IPS DF 6.9 (cell line): ENCODE data around the gene R3HCC1L.
"Not testable (repeated sequence)": the region's sequence is repeated elsewhere in the genome, so short reads cannot be mapped to it uniquely, and the experiment has no call there.

Experiments
- DNase-seq: peaks from one replicate; pipeline ENCODE4 v3.0.0-alpha.2; 2013; ENCODE audit warnings: low read depth, low spot score
- H3K27ac ChIP-seq: one replicate; pipeline ENCODE4 v1.5.1; 2013; ENCODE audit warnings: low read length, control low read depth
- H3K27me3 ChIP-seq: 2 replicates; pipeline ENCODE4 v1.6.1; 2013; ENCODE audit warnings: mild to moderate bottlenecking, low read length; ENCODE audit not compliant: control insufficient read depth, insufficient read depth
- H3K36me3 ChIP-seq: 2 replicates; pipeline ENCODE4 v1.6.1; 2013; ENCODE audit warnings: low read length; ENCODE audit not compliant: control insufficient read depth, insufficient read depth
- H3K4me1 ChIP-seq: 2 replicates; pipeline ENCODE4 v1.6.1; 2013; ENCODE audit warnings: low read length; ENCODE audit not compliant: control insufficient read depth, insufficient read depth
- H3K4me3 ChIP-seq: 2 replicates; pipeline ENCODE4 v1.5.1; 2013; ENCODE audit warnings: mild to moderate bottlenecking, low read length
- H3K9me3 ChIP-seq: 2 replicates; pipeline ENCODE4 v1.6.1; 2013; ENCODE audit warnings: low read length, inconsistent platforms; ENCODE audit not compliant: control insufficient read depth, insufficient read depth
- WGBS: extraction: QIAGEN DNeasy Blood & Tissue Kit; methylation state at CpG from one replicate; pipeline ENCODE4 v1.1.7; 2013; ENCODE audit warnings: mixed read lengths, missing lambda C conversion rate; ENCODE audit not compliant: insufficient read length, insufficient coverage; 5-methylcytosine and 5-hydroxymethylcytosine counted together

R3HCC1L gene

GRCh38 chr10:98131619-98132018 lies 2.8 kb upstream of the R3HCC1L start:
- Histone ChIP-seq H3K4me1 (no peaks in the 10 kb centered on the region), H3K4me3 (no peak overlapping the region), H3K9me3 (no peaks in the 10 kb centered on the region), H3K27me3 (no peaks in the 10 kb centered on the region), H3K36me3 (no peaks in the 10 kb centered on the region), H3K27ac (no peak overlapping the region)
- no peak for DNase-seq
- WGBS, result no CpG with 5 or more reads among the region's 3 CpGs

- H3K36me3 ChIP-seq, H3K4me3 ChIP-seq, H3K27ac ChIP-seq, H3K4me1 ChIP-seq, H3K27me3 ChIP-seq, H3K9me3 ChIP-seq, DNase-seq: not testable (repeated sequence)
- WGBS, result no CpG with 5 or more reads among the region's 9 CpGs
Measured at GRCh38 chr10:98133075-98133752, 1.2 kb upstream of the R3HCC1L start.

DNA sequence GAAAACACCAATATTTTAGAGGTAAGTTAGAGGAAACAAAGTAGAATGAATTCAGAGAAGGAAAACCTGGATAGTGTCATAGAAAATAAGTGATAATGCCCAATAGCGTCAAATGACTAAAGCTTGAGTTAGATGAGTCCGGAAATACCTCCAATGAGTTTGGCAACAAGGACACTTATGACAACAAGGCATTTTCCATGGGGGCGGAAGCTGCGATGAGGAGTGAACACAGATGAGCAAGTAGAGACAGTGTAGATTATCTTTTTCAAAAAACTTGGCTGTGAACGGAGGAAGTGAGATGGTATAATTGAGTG lies 383 bp upstream of the R3HCC1L start:
- Histone ChIP-seq H3K9me3 (no peaks in the 10 kb centered on the region), H3K27me3 (no peaks in the 10 kb centered on the region), H3K27ac (no peak overlapping the region), H3K4me1 (no peaks in the 10 kb centered on the region), H3K4me3 (no peak overlapping the region; the same call in 1 of the 2 replicates), H3K36me3 (no peaks in the 10 kb centered on the region)
- DNase-seq, result no peak
- 100% methylated on average over 1 of the region's 5 CpGs for WGBS

- WGBS, result no CpG with 5 or more reads among the region's 13 CpGs
- Histone ChIP-seq H3K4me1 (no peaks in the 10 kb centered on the region), H3K27me3 (no peaks in the 10 kb centered on the region), H3K27ac (no peak overlapping the region), H3K9me3 (no peaks in the 10 kb centered on the region), H3K4me3 (peak overlapping the region; percentile 73), H3K36me3 (no peaks in the 10 kb centered on the region)
- no peak for DNase-seq
Measured at GRCh38 chr10:98135222-98135899, 904 bp downstream of the R3HCC1L start.

- not testable (repeated sequence) for H3K4me1 ChIP-seq, H3K27ac ChIP-seq, DNase-seq, H3K27me3 ChIP-seq, H3K36me3 ChIP-seq, H3K9me3 ChIP-seq, H3K4me3 ChIP-seq
- WGBS, result no CpG with 5 or more reads among the region's 16 CpGs
Measured at GRCh38 chr10:98136775-98137174, 2.3 kb downstream of the R3HCC1L start.

- H3K27me3 ChIP-seq, result no peaks in the 10 kb centered on the region
- H3K27ac ChIP-seq, result no peak overlapping the region
- DNase-seq, result no peak
- no peak overlapping the region for H3K4me3 ChIP-seq
- no peaks in the 10 kb centered on the region for H3K9me3 ChIP-seq
- no peaks in the 10 kb centered on the region for H3K4me1 ChIP-seq
- no peaks in the 10 kb centered on the region for H3K36me3 ChIP-seq
Measured at GRCh38 chr10:98138031-98138430, 3.6 kb downstream of the R3HCC1L start.

- Histone ChIP-seq H3K27ac (no peak overlapping the region), H3K4me1 (no peaks in the 10 kb centered on the region), H3K27me3 (no peaks in the 10 kb centered on the region), H3K4me3 (no peak overlapping the region), H3K9me3 (no peaks in the 10 kb centered on the region), H3K36me3 (no peaks in the 10 kb centered on the region)
- no peak for DNase-seq
- no CpG with 5 or more reads among the region's 3 CpGs for WGBS
Measured at GRCh38 chr10:98139431-98139830, 5.0 kb downstream of the R3HCC1L start.

GRCh38 chr10:98141484-98142073 lies 7.1 kb downstream of the R3HCC1L start:
- H3K4me3 ChIP-seq, result no peak overlapping the region
- H3K27me3 ChIP-seq, result no peaks in the 10 kb centered on the region
- no peaks in the 10 kb centered on the region for H3K9me3 ChIP-seq
- DNase-seq, result no peak
- H3K4me1 ChIP-seq, result no peaks in the 10 kb centered on the region
- no peak overlapping the region for H3K27ac ChIP-seq
- no peaks in the 10 kb centered on the region for H3K36me3 ChIP-seq

- WGBS, result no CpG with 5 or more reads among the region's 2 CpGs
- Histone ChIP-seq H3K4me1 (no peaks in the 10 kb centered on the region), H3K9me3 (no peaks in the 10 kb centered on the region), H3K36me3 (no peaks in the 10 kb centered on the region), H3K27ac (no peak overlapping the region), H3K4me3 (no peak overlapping the region), H3K27me3 (no peaks in the 10 kb centered on the region)
- no peak for DNase-seq
Measured at GRCh38 chr10:98144985-98145384, 10.5 kb downstream of the R3HCC1L start.

DNA sequence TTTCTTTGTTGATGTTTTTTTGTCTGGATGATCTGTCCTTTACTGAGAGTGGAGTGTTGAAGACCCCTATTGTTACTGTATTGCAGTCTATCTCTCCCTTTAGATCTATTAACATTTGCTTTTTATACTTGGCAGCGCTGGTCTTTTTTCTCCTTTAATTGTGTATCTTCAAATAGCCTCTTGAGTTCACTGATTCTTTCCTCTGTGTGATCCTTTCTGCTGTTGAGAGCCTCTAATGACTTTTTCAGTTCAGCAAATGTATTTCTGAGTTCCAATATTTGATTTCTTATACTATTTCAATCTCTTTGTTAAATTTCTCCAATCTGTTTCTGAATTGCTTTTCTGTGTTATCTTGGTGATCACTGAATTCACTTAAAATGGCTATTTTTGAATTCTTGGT lies 15.4 kb downstream of the R3HCC1L start:
- no peak for DNase-seq
- Histone ChIP-seq H3K9me3 (no peaks in the 10 kb centered on the region), H3K36me3 (no peaks in the 10 kb centered on the region), H3K27me3 (no peaks in the 10 kb centered on the region), H3K27ac (no peak overlapping the region), H3K4me1 (no peaks in the 10 kb centered on the region), H3K4me3 (no peak overlapping the region)
- no CpG with 5 or more reads among the region's 1 CpG for WGBS

- WGBS, result no CpG with 5 or more reads among the region's 5 CpGs
- Histone ChIP-seq H3K36me3 (no peaks in the 10 kb centered on the region), H3K27me3 (no peaks in the 10 kb centered on the region), H3K4me3 (no peak overlapping the region), H3K27ac (no peak overlapping the region), H3K4me1 (no peaks in the 10 kb centered on the region), H3K9me3 (no peaks in the 10 kb centered on the region)
- no peak for DNase-seq
Measured at GRCh38 chr10:98150544-98150943, 16.1 kb downstream of the R3HCC1L start.
